A549 (cell line): ENCODE measurements around the gene TMEM140. TPM values are rescaled to one million over a fixed set of nuclear protein-coding genes. Genes with fewer than 3 reads are reported as not detected.

ENCODE experiments used
- ATAC-seq, 2 experiments: fragments of 200-7000 bp in 1 of 2; fragments of >200 bp in 1 of 2; cut with Nextera tagmentation in 1 of 2; cut with Tn5 transposase in 1 of 2; 3 replicates each; pipeline versions ENCODE4 v1.8.0 to v1.9.1; 2018 to 2020; ENCODE audit warnings: mild to moderate bottlenecking in 1 of 2, moderate library complexity in 1 of 2
- CTCF ChIA-PET: fragments of 300-600 bp; sonication (Branson Sonifier 250); formaldehyde crosslinking; extraction: SDS; loops from one replicate; lab custom pipeline; 2021; ENCODE audit warnings: antibody characterized with exemption, inconsistent platforms; lab: Yijun Ruan, JAX
- POLR2A ChIA-PET: fragments of 350-600 bp; formaldehyde crosslinking; extraction: SDS; loops from one replicate; lab custom pipeline; 2021; ENCODE audit warnings: antibody characterized with exemption, inconsistent platforms; lab: Yijun Ruan, JAX
- DNase-seq, 2 experiments: peaks; one replicate each; pipeline versions ENCODE4 v3.0.0 to v3.0.0-alpha.2; 2011 to 2016; ENCODE audit warnings: low read depth in 1 of 2, low spot score in 1 of 2
- FAIRE-seq: peaks from 2 replicates; lab custom pipeline; 2011; peaks lifted over from hg19 to GRCh38; lab: Jason Lieb, UNC
- H3K27ac ChIP-seq, 2 experiments: fragments of >200 bp; sonication (Bioruptor Twin); formaldehyde crosslinking; 3 replicates each; pipeline ENCODE4 v1.5.1; 2016 to 2017
- H3K4me1 ChIP-seq: fragments of >200 bp; sonication (Bioruptor Twin); formaldehyde crosslinking; 3 replicates; pipeline ENCODE4 v1.6.1; 2016
- H3K4me2 ChIP-seq: fragments of >200 bp; sonication (Bioruptor Twin); formaldehyde crosslinking; 3 replicates; pipeline ENCODE4 v1.6.1; 2016
- H3K4me3 ChIP-seq: fragments of >200 bp; sonication (Bioruptor Twin); formaldehyde crosslinking; 3 replicates; pipeline ENCODE4 v1.5.1; 2016
- H3K9me3 ChIP-seq: fragments of >200 bp; sonication (Bioruptor Twin); formaldehyde crosslinking; 3 replicates; pipeline ENCODE4 v1.6.1; 2016
- BCL3 ChIP-seq: fragments of >200 bp; sonication (Bioruptor Twin); formaldehyde crosslinking; IDR thresholded peaks from 3 replicates; pipeline ENCODE4 v1.6.1; 2016
- CHD4 ChIP-seq: fragments of 200-600 bp; sonication (generic); IDR thresholded peaks from 2 replicates; pipeline ENCODE4 v1.6.1; 2016; ENCODE audit warnings: antibody characterized with exemption, mild to moderate bottlenecking, borderline replicate concordance
- CTCF ChIP-seq: fragments of >200 bp; sonication (Bioruptor Twin); formaldehyde crosslinking; IDR thresholded peaks from 3 replicates; pipeline ENCODE4 v1.5.1; 2016
- EHF ChIP-seq: fragments of 250-450 bp; sonication (Bioruptor Pico); IDR thresholded peaks from 2 replicates; pipeline ENCODE4 v1.5.0; 2020; ENCODE audit warnings: mild to moderate bottlenecking
- FOSL2 ChIP-seq, 2 experiments: fragments of 450-650 bp in 1 of 2; fragments of >200 bp in 1 of 2; sonication (Bioruptor Twin) in 1 of 2; formaldehyde crosslinking; IDR thresholded peaks; 2 replicates each; pipeline versions ENCODE4 v1.5.0 to v1.6.1; 2016 to 2020; ENCODE audit warnings: mild to moderate bottlenecking in 1 of 2, moderate library complexity in 1 of 2
- HDAC2 ChIP-seq: fragments of 200-600 bp; sonication (generic); IDR thresholded peaks from 2 replicates; pipeline ENCODE4 v1.6.1; 2016
- MAFK ChIP-seq: fragments of 450-650 bp; IDR thresholded peaks from 2 replicates; pipeline ENCODE4 v1.6.1; 2014; ENCODE audit not compliant: partially characterized antibody
- MAX ChIP-seq: IDR thresholded peaks from 2 replicates; pipeline ENCODE4 v1.6.1; 2012
- NFE2L2 ChIP-seq: fragments of 150-350 bp; conservative IDR thresholded peaks from 2 replicates; pipeline ENCODE4 v1.6.1; 2014; ENCODE audit warnings: low read length
- NPAS2 ChIP-seq: fragments of 250-450 bp; sonication (Bioruptor Pico); IDR thresholded peaks from 2 replicates; pipeline ENCODE4 v1.8.0; 2022; ENCODE audit warnings: mild to moderate bottlenecking, moderate library complexity, borderline replicate concordance
- NR3C1 ChIP-seq: fragments of >200 bp; sonication (Bioruptor Twin); formaldehyde crosslinking; IDR thresholded peaks from 3 replicates; pipeline ENCODE4 v1.6.1; 2017
- RAD21 ChIP-seq, 2 experiments: fragments of >200 bp in 1 of 2; sonication (Bioruptor Twin) in 1 of 2; formaldehyde crosslinking in 1 of 2; IDR thresholded peaks in 1 of 2; conservative IDR thresholded peaks in 1 of 2; 2 replicates in 1 of 2; 3 replicates in 1 of 2; pipeline ENCODE4 v1.6.1; 2012 to 2018; ENCODE audit warnings: inconsistent platforms in 1 of 2
- REST ChIP-seq: fragments of 200-600 bp; sonication (generic); IDR thresholded peaks from 2 replicates; pipeline ENCODE4 v1.6.1; 2016; ENCODE audit warnings: antibody characterized with exemption, mild to moderate bottlenecking, moderate library complexity
- ZC3H11A ChIP-seq: fragments of 450-650 bp; IDR thresholded peaks from 2 replicates; pipeline ENCODE4 v1.6.1; 2014; ENCODE audit warnings: antibody characterized with exemption, mild to moderate bottlenecking
- WGBS: methylation state at CpG from one replicate; pipeline ENCODE4 v1.1.6; 2017; ENCODE audit errors: missing lambda C conversion rate; 5-methylcytosine and 5-hydroxymethylcytosine counted together
- polyA plus RNA-seq, 4 experiments: library from polyadenylated mRNA; depleted of rRNA in 3 of 4; stranded (reverse); fragments of >200 nt; fragmentation: RNase III in 1 of 4; extraction: RNeasy Plus Mini Kit Qiagen cat#74134 plus additional on column Dnase treatment in 1 of 4; gene quantifications; 2 replicates in 3 of 4; 3 replicates in 1 of 4; pipeline ENCODE4 v1.2.3, GENCODE V29; 2011 to 2017

Gene TMEM140
- polyA plus RNA-seq, 2 of the 4 experiments (the other 2 are of a cell fraction), result 0.72 to 0.87 TPM

GRCh38 chr7:135159359-135160085 is 11.7 kb downstream of the TMEM140 start (continued):
- TF ChIP-seq ZC3H11A (no peak), CHD4 (no peak), NFE2L2 (no peak), BCL3 (no peak)

GRCh38 chr7:135160098-135160857 is 12.4 kb downstream of the TMEM140 start:
- Histone ChIP-seq H3K9me3 (peaks cover 44% of the 10 kb centered on the region), H3K4me2 (peak overlapping the region; percentile 53), H3K4me1 (peaks cover 17% of the 10 kb centered on the region), H3K27ac (peak overlapping the region; percentile 73 to 75), H3K4me3 (no peak overlapping the region)
- DNase-seq, result peak in 1 of 2 experiments; percentile 36
- FAIRE-seq, result no peak
- WGBS, result 76% methylated on average over 5 of the region's 5 CpGs
- ChIA-PET POLR2A (interaction anchor here (1.4 kb wide), 1 partner anchor 10 kb away, joined by 4 read pairs; the partner anchor contains the start of gene CYREN), CTCF (interaction anchor here (0.6 to 4.5 kb wide), 4 partner anchors 9 to 412 kb away, joined by 4 to 31 read pairs (median 4); partner anchors contain the start of gene CYREN)
- no peak; a peak in 2 of 6 replicates for ATAC-seq
- TF ChIP-seq NR3C1, result no peak
- no peak for TF ChIP-seq HDAC2
- TF ChIP-seq NFE2L2, result peak; percentile 39
- no peak for TF ChIP-seq NPAS2 (CRISPR knock-in tag)
- TF ChIP-seq MAFK, result peak; percentile 81
- TF ChIP-seq MAX, result 0 out of 2 replicates have a peak, but pooled peaks have one; percentile 18
- no peak for TF ChIP-seq EHF (CRISPR knock-in tag)
- no peak for TF ChIP-seq BCL3
- no peak for TF ChIP-seq RAD21 (conservative IDR thresholded peaks at IDR 0.05 in 1 of 2, IDR thresholded peaks at IDR 0.05 in 1 of 2)
- no peak for TF ChIP-seq FOSL2 (IDR thresholded peaks at IDR 0.05)
- TF ChIP-seq FOSL2 (CRISPR knock-in tag; IDR thresholded peaks at IDR 0.05), result peak; percentile 35; the same call in 1 of the 2 replicates
- TF ChIP-seq CHD4, result no peak

- 0 out of 6 replicates have a peak, but pooled peaks of 1 of the 2 experiments have one; percentile 11 for ATAC-seq
- peaks cover 17% of the 10 kb centered on the region for H3K4me1 ChIP-seq
- no peak for FAIRE-seq
- peak overlapping the region; percentile 53 for H3K4me2 ChIP-seq
- peak overlapping the region; percentile 73 to 75 for H3K27ac ChIP-seq
- POLR2A ChIA-PET, result interaction anchor here (1.4 kb wide), 1 partner anchor 10 kb away, joined by 4 read pairs; the partner anchor contains the start of gene CYREN
- WGBS, result 77% methylated on average over 9 of the region's 9 CpGs
- H3K9me3 ChIP-seq, result peaks cover 36% of the 10 kb centered on the region
- H3K4me3 ChIP-seq, result no peak overlapping the region
- TF ChIP-seq REST (0 out of 2 replicates have a peak, but pooled peaks have one; percentile 1), MAFK (peak; percentile 40), CTCF (no peak)
- no peak for DNase-seq
- CTCF ChIA-PET, result interaction anchor here (0.6 to 4.5 kb wide), 4 partner anchors 8 to 411 kb away, joined by 4 to 31 read pairs (median 4); partner anchors contain the start of gene CYREN
Measured at GRCh38 chr7:135160858-135161653, 13.2 kb downstream of the TMEM140 start.
